WTC11 (cell line): Measurements from ENCODE around the gene DDR2.

ENCODE experiments used
- ATF3 ChIP-seq: sonication (generic); formaldehyde crosslinking; conservative IDR thresholded peaks from 2 replicates; pipeline ENCODE4 v1.8.1; 2022; ENCODE audit warnings: mild to moderate bottlenecking, missing genetic modification reagents
- CBFB ChIP-seq: sonication (generic); formaldehyde crosslinking; IDR thresholded peaks from 2 replicates; pipeline ENCODE4 v1.8.1; 2022; ENCODE audit warnings: mild to moderate bottlenecking, low read depth, missing genetic modification reagents
- CTCF ChIP-seq: fragments of 200-600 bp; IDR thresholded peaks from 2 replicates; pipeline ENCODE4 v1.8.0; 2022; ENCODE audit warnings: antibody characterized with exemption
- GABPB1 ChIP-seq: sonication (generic); formaldehyde crosslinking; IDR thresholded peaks from 2 replicates; pipeline ENCODE4 v1.8.1; 2023; ENCODE audit warnings: mild to moderate bottlenecking, missing genetic modification reagents
- JAZF1 ChIP-seq: fragments of 250-450 bp; sonication (Bioruptor Pico); IDR thresholded peaks from 2 replicates; pipeline ENCODE4 v1.9.0; 2021; ENCODE audit warnings: moderate library complexity, mild to moderate bottlenecking, inconsistent platforms
- MAX ChIP-seq: sonication (generic); formaldehyde crosslinking; IDR thresholded peaks from 2 replicates; pipeline ENCODE4 v1.8.0; 2022; ENCODE audit warnings: mild to moderate bottlenecking, missing genetic modification reagents
- NR2C2 ChIP-seq: sonication (generic); formaldehyde crosslinking; IDR thresholded peaks from 2 replicates; pipeline ENCODE4 v1.8.0; 2022; ENCODE audit warnings: mild to moderate bottlenecking, missing genetic modification reagents
- SP1 ChIP-seq: sonication (generic); formaldehyde crosslinking; conservative IDR thresholded peaks from 2 replicates; pipeline ENCODE4 v1.8.1; 2022; ENCODE audit warnings: missing genetic modification reagents
- TCF7 ChIP-seq: sonication (generic); formaldehyde crosslinking; IDR thresholded peaks from 2 replicates; pipeline ENCODE4 v1.8.0; 2022; ENCODE audit warnings: mild to moderate bottlenecking, low read depth, missing genetic modification reagents, moderate library complexity
- USF2 ChIP-seq: sonication (generic); formaldehyde crosslinking; IDR thresholded peaks from 2 replicates; pipeline ENCODE4 v1.8.1; 2023; ENCODE audit warnings: mild to moderate bottlenecking, missing genetic modification reagents, moderate library complexity
- ZNF138 ChIP-seq: sonication (generic); formaldehyde crosslinking; conservative IDR thresholded peaks from 2 replicates; pipeline ENCODE4 v1.8.1; 2022; ENCODE audit warnings: mild to moderate bottlenecking, moderate library complexity, missing genetic modification reagents
- ZNF232 ChIP-seq: sonication (generic); formaldehyde crosslinking; IDR thresholded peaks from 2 replicates; pipeline ENCODE4 v1.8.0; 2022; ENCODE audit warnings: mild to moderate bottlenecking, missing genetic modification reagents

- no peak for TF ChIP-seq TCF7 (CRISPR knock-in tag)
- no peak for TF ChIP-seq CBFB
- TF ChIP-seq CTCF: no peak
- TF ChIP-seq SP1: no peak
- TF ChIP-seq ATF3 (CRISPR knock-in tag): no peak
- no peak for TF ChIP-seq GABPB1 (CRISPR knock-in tag)
- TF ChIP-seq USF2: no peak
- no peak for TF ChIP-seq MAX (CRISPR knock-in tag)
- no peak for TF ChIP-seq NR2C2 (CRISPR knock-in tag)
- no peak for TF ChIP-seq ZNF232 (CRISPR knock-in tag)
- no peak for TF ChIP-seq ZNF138 (CRISPR knock-in tag)
- TF ChIP-seq JAZF1 (CRISPR knock-in tag): no peak
These were observed 2.6 kb upstream of the DDR2 start for GRCh38 chr1:162629651-162630050.
